Lower leg skin (tissue), 4 donors: ENCODE measurements around the gene OR4D6. TPM values are rescaled to one million over a fixed set of nuclear protein-coding genes. Genes with fewer than 3 reads are reported as not detected.
"Not testable (repeated sequence)": the region's sequence is repeated elsewhere in the genome, so short reads cannot be mapped to it uniquely, and the experiment has no call there.

Source experiments
- DNase-seq, 2 donors: peaks; one replicate each; pipeline ENCODE4 v3.0.0-alpha.2; 2019; ENCODE audit warnings: low spot score in 2 of 2
- H3K4me3 ChIP-seq: fragments of 200-600 bp; sonication (generic); 2 replicates; pipeline ENCODE4 v1.5.1; 2017; ENCODE audit warnings: mild to moderate bottlenecking, low read depth; ENCODE audit not compliant: poor library complexity, severe bottlenecking
- POLR2A ChIP-seq, 2 donors: fragments of 450-650 bp; IDR thresholded peaks; one replicate each; pipeline ENCODE4 v1.6.1; 2016 to 2017; ENCODE audit warnings: antibody characterized with exemption in 2 of 2, mild to moderate bottlenecking in 1 of 2, moderate library complexity in 1 of 2
- WGBS, 2 donors: methylation state at CpG; one replicate each; pipeline ENCODE4 v1.1.5; 2018; 5-methylcytosine and 5-hydroxymethylcytosine counted together
- intact Hi-C: fragments of 100-400 bp; cut with DNase I; formaldehyde crosslinking; loops from one replicate; pipeline ENCODE4 v1.15.0; 2023; ENCODE audit warnings: low total_unique reads
- total RNA-seq, 4 donors: library from RNA; depleted of rRNA; stranded (reverse); fragments of >200 nt; gene quantifications; one replicate each; pipeline ENCODE4 v1.1.0, GENCODE V29; 2016
- TF ChIP-seq, protein P1 (sequence below), 3 donors: fragments of 450-650 bp; IDR thresholded peaks; one replicate each; pipeline ENCODE4 v1.5.1; 2016; ENCODE audit warnings: antibody characterized with exemption in 3 of 3, mild to moderate bottlenecking in 3 of 3, moderate library complexity in 2 of 3

The OR4D6 gene
- total RNA-seq, 4 donors from 2014 or later, result not detected

DNA sequence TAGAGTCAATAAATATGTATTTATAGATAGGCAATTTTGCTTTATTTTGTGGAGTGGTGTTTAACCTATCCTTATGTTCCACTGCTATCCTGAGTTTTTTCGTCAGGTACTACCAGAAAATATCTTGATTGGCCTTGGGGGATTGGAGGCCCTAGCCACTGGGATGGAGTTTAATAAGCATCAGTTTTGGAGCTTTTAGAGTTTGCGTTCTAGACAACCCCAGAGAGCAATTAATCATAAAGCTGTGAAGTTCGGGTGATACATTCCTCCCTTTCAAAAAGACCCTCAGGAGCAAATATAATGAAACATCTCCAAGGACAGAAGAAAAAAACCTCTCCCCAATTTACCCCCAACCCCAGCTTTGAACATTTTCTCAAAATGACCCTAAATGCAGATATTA is 20.6 kb upstream of the OR4D6 start, which contains the start of gene OR5A1:
Gene OR5A1 (plus strand): TSS at position 301 of the 400 bp plus-strand sequence. CDS start 6,700 bp downstream, outside the sequence.
- intact Hi-C loops, result no loop called here
- no peak within 1 kb of the TSS for H3K4me3 ChIP-seq
- no peak for DNase-seq
- WGBS, 2 donors, result 33 to 48% methylated on average over 3 of the region's 3 CpGs
- no peak for TF ChIP-seq POLR2A (IDR thresholded peaks at IDR 0.05)
- TF ChIP-seq, protein P1, sequence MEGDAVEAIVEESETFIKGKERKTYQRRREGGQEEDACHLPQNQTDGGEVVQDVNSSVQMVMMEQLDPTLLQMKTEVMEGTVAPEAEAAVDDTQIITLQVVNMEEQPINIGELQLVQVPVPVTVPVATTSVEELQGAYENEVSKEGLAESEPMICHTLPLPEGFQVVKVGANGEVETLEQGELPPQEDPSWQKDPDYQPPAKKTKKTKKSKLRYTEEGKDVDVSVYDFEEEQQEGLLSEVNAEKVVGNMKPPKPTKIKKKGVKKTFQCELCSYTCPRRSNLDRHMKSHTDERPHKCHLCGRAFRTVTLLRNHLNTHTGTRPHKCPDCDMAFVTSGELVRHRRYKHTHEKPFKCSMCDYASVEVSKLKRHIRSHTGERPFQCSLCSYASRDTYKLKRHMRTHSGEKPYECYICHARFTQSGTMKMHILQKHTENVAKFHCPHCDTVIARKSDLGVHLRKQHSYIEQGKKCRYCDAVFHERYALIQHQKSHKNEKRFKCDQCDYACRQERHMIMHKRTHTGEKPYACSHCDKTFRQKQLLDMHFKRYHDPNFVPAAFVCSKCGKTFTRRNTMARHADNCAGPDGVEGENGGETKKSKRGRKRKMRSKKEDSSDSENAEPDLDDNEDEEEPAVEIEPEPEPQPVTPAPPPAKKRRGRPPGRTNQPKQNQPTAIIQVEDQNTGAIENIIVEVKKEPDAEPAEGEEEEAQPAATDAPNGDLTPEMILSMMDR (IDR thresholded peaks at IDR 0.05), result no peak

DNA sequence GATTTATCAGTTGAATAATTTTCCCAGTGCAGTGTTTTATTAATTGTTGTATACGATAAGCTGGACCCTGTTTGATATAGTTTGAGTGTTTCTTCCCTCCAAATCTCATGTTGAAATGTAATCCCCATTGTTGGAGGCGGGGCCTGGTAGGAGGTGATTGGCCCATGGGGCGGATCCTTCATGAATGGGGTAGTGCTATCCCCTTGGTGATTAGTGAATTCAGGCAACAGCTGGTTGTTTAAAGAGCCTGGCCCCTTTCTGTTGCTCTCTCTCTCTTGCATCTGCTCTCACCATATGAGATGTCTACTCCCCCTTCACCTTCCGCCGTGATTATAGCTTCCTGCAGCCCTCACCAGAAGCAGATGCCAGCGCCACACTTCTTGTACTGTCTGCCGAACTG is 19.0 kb upstream of the OR4D6 start:
- no peak for DNase-seq
- TF ChIP-seq, protein P1 (IDR thresholded peaks at IDR 0.05), result no peak
- TF ChIP-seq POLR2A (IDR thresholded peaks at IDR 0.05), result no peak
- WGBS, 2 donors, result 78 to 79% methylated on average over 7 of the region's 7 CpGs
- no peak overlapping the region for H3K4me3 ChIP-seq
- intact Hi-C loops, result no loop called here

DNA sequence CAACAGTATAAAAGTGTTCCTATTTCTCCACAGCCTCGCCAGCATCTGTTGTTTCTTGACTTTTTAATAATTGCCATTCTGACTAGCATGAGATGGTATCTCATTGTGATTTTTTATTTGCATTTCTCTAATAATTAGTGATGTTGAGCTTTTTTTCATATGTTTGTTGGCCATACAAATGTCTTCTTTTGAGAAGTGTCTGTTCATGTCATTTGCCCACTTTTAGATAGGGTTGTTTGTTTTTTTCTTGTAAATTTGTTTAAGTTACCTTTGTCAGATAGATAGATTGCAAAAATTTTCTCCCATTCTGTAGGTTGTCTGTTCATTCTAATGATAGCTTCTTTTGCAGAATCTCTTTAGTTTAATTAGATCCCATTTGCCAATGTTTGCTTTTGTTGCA is 11.1 kb upstream of the OR4D6 start:
- 82 to 85% methylated on average over 1 of the region's 1 CpG for WGBS, 2 donors
- DNase-seq, intact Hi-C loops, H3K4me3 ChIP-seq: not testable (repeated sequence)

DNA sequence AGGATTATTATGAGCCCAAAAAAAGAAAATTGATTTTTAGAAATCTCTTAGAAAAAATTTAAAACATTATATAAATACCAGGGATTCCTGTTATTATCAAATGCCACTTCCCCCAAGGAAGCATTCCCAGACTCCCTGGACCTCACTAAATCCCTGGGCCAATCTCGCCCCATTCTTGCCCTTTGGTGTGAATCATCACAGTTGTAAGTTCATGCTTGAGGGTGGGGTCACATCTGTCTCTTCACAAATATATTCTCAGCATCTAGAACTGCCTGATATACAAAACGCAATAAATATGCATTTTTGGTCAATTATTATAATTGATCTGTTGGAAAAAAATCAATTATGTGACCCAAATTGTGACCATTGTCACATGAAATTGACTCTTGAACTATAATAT is 8.3 kb upstream of the OR4D6 start:
- intact Hi-C loops, result no loop called here
- 72 to 81% methylated on average over 2 of the region's 2 CpGs for WGBS, 2 donors

GRCh38 chr11:59459916-59460315 is 3.2 kb downstream of the OR4D6 start:
- no peak overlapping the region for H3K4me3 ChIP-seq
- TF ChIP-seq, protein P1 (IDR thresholded peaks at IDR 0.05), result no peak
- TF ChIP-seq POLR2A (IDR thresholded peaks at IDR 0.05), result no peak
- 70 to 74% methylated on average over 3 of the region's 3 CpGs for WGBS, 2 donors
- no peak for DNase-seq
- intact Hi-C loops, result no loop called here

More for the DNA sequence above, 8.3 kb upstream of the OR4D6 start:
- H3K4me3 ChIP-seq, result no peak overlapping the region
- TF ChIP-seq POLR2A (IDR thresholded peaks at IDR 0.05), result no peak
- TF ChIP-seq, protein P1 (IDR thresholded peaks at IDR 0.05), result no peak
- no peak for DNase-seq

GRCh38 chr11:59463190-59463641 is 6.5 kb downstream of the OR4D6 start:
- 36 to 48% methylated on average over 5 of the region's 5 CpGs for WGBS, 2 donors
- no peak overlapping the region for H3K4me3 ChIP-seq
- TF ChIP-seq, protein P1 (IDR thresholded peaks at IDR 0.05), result no peak
- no peak for TF ChIP-seq POLR2A (IDR thresholded peaks at IDR 0.05)
- intact Hi-C loops, result no loop called here
- no peak for DNase-seq
